OCI-LY7 (cell line): Measurements from ENCODE around the gene KIRREL3.

Source experiments
- CTCF ChIP-seq: fragments of 200-600 bp; sonication (generic); conservative IDR thresholded peaks from 2 replicates; pipeline ENCODE4 v1.5.1; 2014; ENCODE audit warnings: mild to moderate bottlenecking, antibody characterized with exemption, low read length, moderate library complexity, mixed read lengths
- EZH2phosphoT487 ChIP-seq: fragments of 200-600 bp; sonication (generic); IDR thresholded peaks from 2 replicates; pipeline ENCODE4 v1.6.1; 2018; ENCODE audit warnings: low read depth, borderline replicate concordance, mild to moderate bottlenecking, mixed run types, antibody characterized with exemption, low read length, moderate library complexity, mixed read lengths

- TF ChIP-seq EZH2phosphoT487: no peak
- TF ChIP-seq CTCF: no peak
These were observed 121.6 kb downstream of the KIRREL3 start for GRCh38 chr11:126878913-126879482.
